ENCODE measurements around the gene PLPP1.

- TF ChIP-seq GATA3 (IDR thresholded peaks at IDR 0.05; ENCODE audit: low read depth, low read length) (no peak), GATA2 (IDR thresholded peaks at IDR 0.05; ENCODE audit: low read depth, low read length) (no peak)
These were observed 151.5 kb downstream of the PLPP1 start for GRCh38 chr5:55383254-55383653.

Data from SH-SY5Y (cell line).